ENCODE results near the gene SLAMF7.
"Not testable (repeated sequence)": the region's sequence is repeated elsewhere in the genome, so short reads cannot be mapped to it uniquely, and the experiment has no call there.

Gene SLAMF7

GRCh38 chr1:160773093-160773492 is 34.0 kb downstream of the SLAMF7 start:
- no peak for DNase-seq (ENCODE audit: low read depth in 1 of 2, low spot score in 1 of 2)

- DNase-seq (ENCODE audit: low read depth in 1 of 2, low spot score in 1 of 2), result no peak
Measured at GRCh38 chr1:160774886-160775719, 36.1 kb downstream of the SLAMF7 start.

DNA sequence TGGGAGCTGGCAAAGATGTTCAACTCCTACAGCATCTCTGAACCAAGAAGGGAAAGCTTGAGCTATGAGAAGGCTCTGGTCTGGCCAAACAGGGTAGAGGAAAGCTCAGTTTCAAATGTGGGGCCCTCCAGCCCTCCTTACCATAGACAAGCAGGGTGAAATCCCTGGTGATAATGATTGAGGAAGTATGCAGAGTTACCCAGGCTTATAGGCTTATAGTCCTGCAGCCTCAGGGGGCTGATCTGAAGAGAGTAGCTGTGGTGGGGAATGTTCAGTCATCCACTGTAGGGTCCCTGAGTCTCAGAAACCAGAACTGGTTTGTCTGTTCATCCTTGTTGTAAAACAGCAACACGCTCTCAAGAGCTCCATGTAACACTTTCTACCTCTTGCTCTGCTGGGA is 37.1 kb downstream of the SLAMF7 start:
- no peak for DNase-seq (ENCODE audit: low read depth in 1 of 2, low spot score in 1 of 2)

GRCh38 chr1:160777486-160778089 is 38.5 kb downstream of the SLAMF7 start:
- DNase-seq (ENCODE audit: low read depth in 1 of 2, low spot score in 1 of 2), result peak in 1 of 2 donors; percentile 55

DNA sequence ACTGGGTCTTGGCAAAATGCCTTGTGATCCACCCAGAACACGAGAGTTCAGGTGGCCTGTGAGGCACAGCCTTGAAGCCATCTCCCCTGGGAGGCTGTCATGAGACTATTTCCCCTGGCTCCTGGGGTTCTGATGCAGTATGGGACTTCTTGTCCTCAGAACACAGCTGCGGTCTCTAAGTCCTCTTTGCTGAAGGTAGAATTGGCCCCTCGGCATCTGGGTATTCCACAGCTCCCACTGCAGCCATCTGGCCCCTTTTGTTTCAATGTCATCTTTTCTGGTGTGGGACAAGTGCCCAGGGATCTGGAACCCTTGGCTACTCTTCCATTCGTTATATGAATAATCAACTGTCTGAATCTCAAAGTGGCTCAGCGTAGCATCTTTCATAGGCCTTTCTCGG is 39.9 kb downstream of the SLAMF7 start:
- DNase-seq (ENCODE audit: low read depth in 1 of 2, low spot score in 1 of 2), result no peak

GRCh38 chr1:160779626-160780397 is 40.8 kb downstream of the SLAMF7 start:
- no peak for DNase-seq (ENCODE audit: low read depth in 1 of 2, low spot score in 1 of 2)

DNA sequence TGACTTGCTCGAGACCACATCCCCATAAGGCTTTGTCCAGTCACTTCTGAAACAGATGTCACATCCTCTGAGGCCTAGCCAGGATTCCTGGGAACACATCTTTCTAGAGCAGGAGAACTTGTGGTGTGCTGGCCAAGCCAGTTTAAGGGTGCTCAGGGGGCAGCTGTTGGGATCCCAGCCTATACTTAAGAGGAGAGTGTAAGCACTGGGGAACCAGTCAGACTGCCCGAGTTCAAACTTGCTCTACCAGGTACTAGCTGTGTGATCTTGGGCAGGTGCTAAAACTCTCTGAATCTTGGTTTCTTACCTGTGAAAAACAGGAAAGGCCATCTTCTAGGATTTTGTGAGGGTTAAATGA is 41.3 kb downstream of the SLAMF7 start:
- DNase-seq (ENCODE audit: low read depth in 1 of 2, low spot score in 1 of 2), result no peak

GRCh38 chr1:160781186-160781766 is 42.2 kb downstream of the SLAMF7 start:
- no peak for DNase-seq (ENCODE audit: low read depth in 1 of 2, low spot score in 1 of 2)

DNA sequence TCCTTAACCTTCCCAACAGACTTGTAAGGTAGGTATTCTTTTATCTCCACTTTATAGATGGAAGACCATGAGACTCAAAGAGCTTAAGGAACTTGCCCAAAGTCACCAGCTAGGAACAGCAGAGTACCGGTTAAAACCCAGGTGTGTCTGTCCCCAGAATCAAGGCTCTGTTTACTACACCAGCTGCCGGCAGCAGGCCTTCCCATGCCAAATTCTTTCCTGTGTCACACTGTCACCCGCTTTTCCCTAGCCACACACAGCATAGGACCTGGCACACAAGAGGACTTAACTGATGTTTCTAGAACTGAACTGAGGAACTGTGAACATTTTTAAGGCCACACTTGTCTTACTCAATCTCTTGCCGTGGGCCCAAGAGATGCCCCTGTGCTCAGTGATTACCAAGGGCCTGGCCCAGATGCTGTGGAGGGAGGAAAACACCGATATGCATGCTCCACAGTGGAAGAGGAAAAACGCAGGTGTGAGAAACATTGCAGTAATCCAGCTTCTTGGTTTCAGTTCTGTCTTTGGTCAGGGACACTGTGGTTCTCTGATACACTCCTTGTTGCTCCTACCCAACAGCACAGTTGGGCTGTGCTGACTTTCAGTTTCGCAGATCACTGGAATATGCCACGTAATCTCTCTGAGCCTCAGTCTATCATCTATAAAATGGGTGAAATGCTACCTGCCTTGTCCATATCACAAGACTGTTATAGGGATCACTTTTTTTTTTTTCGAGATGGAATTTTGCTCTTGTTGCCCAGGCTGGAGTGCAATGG is 43.1 kb downstream of the SLAMF7 start:
- no peak for DNase-seq (ENCODE audit: low read depth in 1 of 2, low spot score in 1 of 2)

DNA sequence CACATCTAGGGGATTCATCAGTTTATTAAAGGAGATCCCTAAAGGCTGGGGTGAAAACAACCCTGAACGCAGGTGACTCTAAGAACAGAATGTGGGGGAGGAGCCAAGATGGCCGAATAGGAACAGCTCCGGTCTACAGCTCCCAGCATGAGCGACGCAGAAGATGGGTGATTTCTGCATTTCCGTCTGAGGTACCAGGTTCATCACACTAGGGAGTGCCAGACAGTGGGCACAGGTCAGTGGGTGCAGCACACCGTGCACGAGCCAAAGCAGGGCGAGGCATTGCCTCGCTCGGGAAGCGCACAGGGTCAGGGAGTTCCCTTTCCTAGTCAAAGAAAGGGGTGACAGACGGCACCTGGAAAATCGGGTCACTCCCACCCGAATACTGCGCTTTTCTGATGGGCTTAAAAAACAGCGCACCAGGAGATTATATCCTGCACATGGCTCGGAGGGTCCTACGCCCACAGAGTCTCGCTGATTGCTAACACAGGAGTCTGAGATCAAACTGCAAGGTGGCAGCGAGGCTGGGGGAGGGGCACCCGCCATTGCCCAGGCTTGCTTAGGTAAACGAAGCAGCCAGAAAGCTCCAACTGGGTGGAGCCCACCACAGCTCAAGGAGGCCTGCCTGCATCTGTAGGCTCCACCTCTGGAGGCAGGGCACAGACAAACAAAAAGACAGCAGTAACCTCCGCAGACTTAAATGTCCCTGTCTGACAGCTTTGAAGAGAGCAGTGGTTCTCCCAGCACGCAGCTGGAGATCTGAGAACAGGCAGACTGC is 44.1 kb downstream of the SLAMF7 start:
- not testable (repeated sequence) for DNase-seq (ENCODE audit: low read depth in 1 of 2, low spot score in 1 of 2)

DNA sequence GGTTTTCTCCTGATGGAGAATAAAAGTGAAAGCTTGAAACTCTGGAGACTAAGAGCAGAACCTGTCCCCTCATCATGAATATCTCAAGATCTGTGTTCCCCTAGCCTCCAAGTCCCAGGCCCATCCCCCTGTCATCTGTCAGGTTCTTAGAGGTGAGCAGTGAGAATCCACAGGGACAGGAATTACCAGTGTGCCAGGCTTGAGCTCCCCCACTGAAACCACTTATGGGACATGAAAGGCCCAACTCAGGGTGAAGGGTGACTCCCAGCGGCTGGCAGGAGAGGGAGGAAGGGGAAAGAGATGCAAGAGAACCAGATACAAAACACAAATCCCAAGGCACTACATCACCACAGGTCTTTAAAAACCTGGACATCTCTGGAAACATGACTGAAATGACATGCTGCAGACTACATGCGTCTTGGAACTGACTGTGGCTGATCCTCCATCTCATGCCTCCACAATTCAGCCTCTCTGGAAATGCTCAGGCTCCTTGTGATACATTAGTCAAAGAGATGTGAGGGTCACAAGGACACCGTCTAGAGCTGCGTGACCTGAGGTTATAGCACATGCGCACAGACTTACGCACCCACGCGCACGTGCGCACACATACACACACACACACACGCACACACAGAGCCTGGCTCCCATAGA is 50.1 kb downstream of the SLAMF7 start:
- no peak for DNase-seq (ENCODE audit: low read depth in 1 of 2, low spot score in 1 of 2)

GRCh38 chr1:160789702-160790611 is 50.9 kb downstream of the SLAMF7 start:
- DNase-seq (ENCODE audit: low read depth in 1 of 2, low spot score in 1 of 2), result no peak

DNA sequence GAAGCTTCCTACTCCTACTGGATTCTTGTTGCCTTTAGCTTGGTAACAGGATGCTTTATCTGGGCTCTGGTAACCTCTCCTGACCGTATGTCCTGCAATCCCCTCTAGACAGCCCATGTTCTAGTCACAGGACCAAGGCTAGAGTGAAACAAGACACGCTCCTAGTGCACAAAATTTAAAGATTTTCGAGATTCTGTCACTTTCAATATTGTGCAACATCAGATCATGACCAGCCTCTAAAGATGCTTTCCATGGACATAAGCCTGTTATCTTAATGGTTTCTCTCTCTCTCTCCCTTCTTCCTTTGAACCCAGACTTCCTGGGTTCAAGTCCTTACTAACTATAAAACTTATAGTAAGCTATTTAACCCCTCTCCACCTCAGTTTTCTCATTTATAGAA is 55.3 kb downstream of the SLAMF7 start:
- DNase-seq (ENCODE audit: low read depth in 1 of 2, low spot score in 1 of 2), result no peak

DNA sequence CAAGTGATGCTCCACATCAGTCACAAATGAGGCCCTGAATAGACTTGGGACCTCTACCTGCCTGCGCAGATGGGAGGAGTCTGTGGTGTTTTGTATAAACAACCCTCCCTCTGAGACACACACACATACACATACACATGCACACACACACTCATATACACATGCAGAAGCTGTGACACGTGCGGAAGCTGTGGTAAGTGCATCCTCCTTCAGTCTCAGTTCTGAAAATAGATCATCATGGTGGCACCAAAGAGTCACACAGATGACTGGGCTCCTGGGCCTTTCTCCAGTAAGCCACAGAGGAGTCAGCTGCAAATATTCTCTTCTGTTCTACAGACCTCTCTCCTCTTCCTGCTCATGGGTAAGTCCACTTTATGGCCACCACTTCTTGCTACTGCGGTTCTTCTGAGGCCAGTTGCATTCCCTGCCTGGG is 56.9 kb downstream of the SLAMF7 start, which contains the start of gene LY9:
TSS of gene LY9 (plus strand) at position 224 of the 433 bp plus-strand sequence. CDS start at position 238, 14 bp downstream.
- peak; percentile 49 to 81 for DNase-seq (ENCODE audit: low read depth in 1 of 2, low spot score in 1 of 2)

GRCh38 chr1:160797271-160797709 is 58.2 kb downstream of the SLAMF7 start:
- DNase-seq (ENCODE audit: low read depth in 1 of 2, low spot score in 1 of 2), result no peak

GRCh38 chr1:160797861-160798273 is 58.8 kb downstream of the SLAMF7 start:
- peak in 1 of 2 donors; percentile 47 for DNase-seq (ENCODE audit: low read depth in 1 of 2, low spot score in 1 of 2)

- no peak for DNase-seq (ENCODE audit: low read depth in 1 of 2, low spot score in 1 of 2)
Measured at GRCh38 chr1:160798439-160798838, 59.4 kb downstream of the SLAMF7 start.

DNA sequence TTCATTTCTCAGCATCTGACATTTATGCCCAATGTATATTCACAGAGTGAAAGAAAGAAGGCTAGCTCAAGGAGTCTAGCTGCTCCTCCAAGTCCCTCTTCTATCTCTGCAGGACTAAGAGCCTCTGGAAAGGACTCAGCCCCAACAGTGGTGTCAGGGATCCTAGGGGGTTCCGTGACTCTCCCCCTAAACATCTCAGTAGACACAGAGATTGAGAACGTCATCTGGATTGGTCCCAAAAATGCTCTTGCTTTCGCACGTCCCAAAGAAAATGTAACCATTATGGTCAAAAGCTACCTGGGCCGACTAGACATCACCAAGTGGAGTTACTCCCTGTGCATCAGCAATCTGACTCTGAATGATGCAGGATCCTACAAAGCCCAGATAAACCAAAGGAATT is 60.6 kb downstream of the SLAMF7 start:
- no peak for DNase-seq (ENCODE audit: low read depth in 1 of 2, low spot score in 1 of 2)

All from activated CD4-positive, alpha-beta T cell treated with anti-CD3 and anti-CD28 coated beads, Interleukin-2, amount 50 U/mL, for 24 hours (primary cell).